CD1c-positive myeloid dendritic cell (primary cell): Measurements from ENCODE around the gene RMC1.
"Not testable (repeated sequence)": the region's sequence is repeated elsewhere in the genome, so short reads cannot be mapped to it uniquely, and the experiment has no call there.

Source experiments
- DNase-seq: peaks from one replicate; pipeline ENCODE4 v3.0.0-alpha.2; 2016; ENCODE audit errors: extremely low spot score

RMC1 gene

DNA sequence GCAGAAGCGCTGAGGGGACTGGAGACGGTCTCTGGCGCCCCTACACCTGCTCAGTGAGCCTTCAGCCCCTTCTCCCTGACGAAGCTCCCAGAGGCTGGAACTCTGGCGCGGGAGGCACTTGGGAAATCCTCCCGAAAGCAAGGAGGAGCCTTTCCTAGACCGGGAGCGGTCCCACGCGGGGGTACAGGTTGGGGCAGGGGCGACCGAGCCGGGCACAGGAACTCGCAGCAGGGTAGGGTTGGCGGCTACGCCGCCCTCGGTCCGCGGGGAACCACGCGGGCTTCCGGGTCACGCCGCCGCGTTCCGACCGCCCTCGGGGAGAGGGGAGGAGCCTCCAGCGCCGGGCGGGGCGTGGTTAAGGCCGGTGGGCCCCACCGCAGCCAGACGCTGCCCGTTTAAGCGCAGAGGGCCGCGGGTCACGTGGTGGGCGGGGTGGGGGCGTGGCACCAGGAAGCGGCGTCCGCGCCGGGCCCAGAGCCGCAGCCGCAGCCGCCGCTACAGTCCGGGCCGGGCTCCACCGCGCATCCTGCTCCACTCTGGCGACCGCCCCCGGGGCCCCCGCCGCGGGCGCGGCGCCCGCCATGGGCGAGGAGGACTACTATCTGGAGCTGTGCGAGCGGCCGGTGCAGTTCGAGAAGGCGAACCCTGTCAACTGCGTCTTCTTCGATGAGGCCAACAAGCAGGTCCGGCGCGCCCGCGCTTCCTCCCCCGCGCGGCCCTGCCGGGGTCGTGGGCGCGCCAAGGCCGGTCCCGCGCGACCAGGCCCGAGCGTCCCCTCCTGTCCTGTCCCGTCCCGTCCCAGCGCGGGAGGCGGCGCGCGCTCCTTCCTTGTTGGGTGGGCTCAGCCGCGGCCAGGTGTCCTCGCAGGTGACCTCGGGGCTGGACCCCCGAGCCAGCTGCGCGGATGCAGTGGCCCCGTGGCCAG lies at the start of gene RMC1:
TSS of gene RMC1 (plus strand) at position 474 of the 925 bp plus-strand sequence. CDS start at position 582, 108 bp downstream.
- peak; percentile 98 for DNase-seq

- DNase-seq, result no peak
These were observed 49.6 kb upstream of the RMC1 start for GRCh38 chr18:23453680-23454058.

DNA sequence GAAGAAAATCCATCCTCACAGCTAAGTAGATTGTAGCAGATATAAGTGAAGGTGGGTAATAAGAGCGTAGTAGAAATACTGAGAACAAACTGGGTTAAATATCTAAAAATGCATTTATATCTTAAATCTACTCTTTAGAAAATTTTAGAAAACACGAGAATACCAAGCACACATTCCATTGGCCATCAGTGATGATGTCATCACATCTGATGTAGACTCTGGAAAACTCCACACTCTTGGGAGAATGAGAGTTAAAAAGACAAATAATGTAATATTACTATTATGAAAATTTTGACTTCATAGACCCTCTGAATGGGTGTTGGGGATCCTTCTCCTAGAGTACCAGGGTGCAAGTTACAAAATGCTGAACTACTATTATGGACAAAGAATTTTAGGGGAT lies 46.5 kb upstream of the RMC1 start:
- no peak for DNase-seq

- DNase-seq, result no peak
These were observed 44.3 kb upstream of the RMC1 start for GRCh38 chr18:23458830-23459529.

DNA sequence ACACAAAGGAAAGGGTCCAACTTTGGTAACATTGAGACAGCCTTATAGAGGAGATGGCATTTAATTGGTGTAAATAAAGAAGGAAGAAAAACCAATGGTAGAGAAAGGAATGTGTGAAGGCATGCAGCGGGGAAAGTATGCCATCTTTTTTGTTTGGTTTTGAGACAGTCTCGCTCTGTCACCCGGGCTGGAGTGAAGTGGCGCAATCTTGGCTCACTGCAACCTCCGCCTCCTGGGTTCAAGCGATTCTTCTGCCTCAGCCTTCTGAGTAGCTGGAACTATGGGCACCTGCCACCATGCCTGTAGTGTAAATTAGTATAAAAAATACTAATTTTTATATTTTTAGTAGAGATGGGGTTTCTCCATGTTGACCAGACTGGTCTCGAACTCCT lies 43.8 kb upstream of the RMC1 start:
- DNase-seq, result no peak

DNA sequence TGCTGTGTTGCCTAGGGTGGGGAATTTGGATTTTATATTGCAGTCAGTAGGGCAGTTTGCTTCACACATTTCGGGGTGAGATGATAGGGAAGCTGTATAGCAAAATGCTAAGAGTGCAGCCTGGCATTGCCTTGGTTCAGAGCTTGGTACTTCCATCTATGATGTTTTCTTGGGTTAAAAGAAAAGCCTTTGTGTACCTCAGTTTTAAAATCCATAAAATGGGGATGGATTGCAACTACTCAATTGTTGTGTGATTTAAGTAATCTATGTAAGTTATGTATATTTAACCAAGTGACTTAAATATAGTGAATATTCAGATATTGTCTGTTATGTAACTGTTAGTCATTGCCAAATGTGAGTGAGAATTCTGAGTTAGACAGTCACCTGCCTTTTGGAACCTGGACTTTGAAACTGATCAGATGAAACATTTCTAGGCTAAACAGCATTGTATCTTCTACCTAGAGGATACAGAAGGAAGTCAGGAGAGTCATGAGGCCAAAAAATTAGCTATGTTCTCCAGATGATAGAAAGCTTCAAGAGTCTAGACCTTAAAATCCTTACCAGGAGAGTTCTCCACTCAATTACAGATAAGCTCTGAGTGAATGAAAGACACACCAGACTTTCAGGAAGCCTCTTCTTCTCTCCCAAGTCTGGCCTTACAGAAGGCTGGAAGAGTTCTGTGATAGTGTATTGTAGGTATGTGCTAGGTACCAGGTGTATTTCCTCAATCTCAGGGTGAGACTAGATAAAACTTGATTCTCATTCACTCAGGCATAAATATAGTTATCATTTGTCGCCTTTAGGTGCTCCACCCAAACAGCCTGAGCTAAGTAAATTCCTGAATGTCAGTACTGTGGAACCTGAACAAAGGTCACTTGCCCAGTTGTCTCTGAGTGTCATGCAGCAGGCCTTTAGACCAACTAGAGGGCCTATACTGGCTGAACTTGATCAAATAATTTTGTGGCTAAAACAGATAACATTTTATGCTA lies 42.7 kb upstream of the RMC1 start:
- no peak for DNase-seq

- no peak for DNase-seq
These were observed 40.4 kb upstream of the RMC1 start for GRCh38 chr18:23462876-23463275.

GRCh38 chr18:23468753-23469459 lies 34.4 kb upstream of the RMC1 start:
- no peak for DNase-seq

DNA sequence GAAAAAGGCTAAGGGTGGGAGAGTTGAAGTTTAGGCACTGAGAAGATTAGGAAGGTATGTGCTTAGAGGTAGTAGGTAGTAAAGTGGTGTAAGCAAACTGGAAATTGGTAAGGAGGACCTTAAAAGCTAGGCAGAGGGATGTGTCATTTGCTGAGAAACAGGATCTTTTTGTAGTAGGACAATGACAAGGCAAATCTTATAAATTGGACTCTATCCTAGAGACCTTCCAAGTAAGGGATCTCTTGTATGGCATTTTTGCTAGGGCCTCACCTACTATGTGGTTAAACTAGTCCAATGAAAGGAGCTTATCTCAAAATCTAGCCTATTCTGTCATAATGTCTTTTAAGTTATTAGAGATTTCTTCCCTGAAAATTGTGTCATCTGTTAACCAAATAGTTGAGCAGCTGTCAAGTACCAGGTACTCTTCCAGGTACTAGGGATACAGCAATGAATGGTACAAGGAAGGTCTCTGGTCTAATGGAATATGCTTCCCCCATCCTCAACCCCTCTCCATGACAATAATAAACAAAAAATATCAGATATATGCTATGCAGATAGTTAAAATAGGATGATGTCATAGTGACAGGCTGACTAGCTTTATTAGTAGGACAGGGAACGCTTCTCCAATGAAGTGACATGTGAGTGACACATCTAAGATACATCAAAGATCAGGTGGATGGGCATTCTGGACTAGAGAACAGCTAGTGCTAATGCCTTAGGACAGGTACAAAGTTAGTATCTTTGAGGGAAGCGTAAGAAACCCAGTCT lies 32.5 kb upstream of the RMC1 start:
- DNase-seq, result no peak

- DNase-seq, result no peak
These were observed 31.8 kb upstream of the RMC1 start for GRCh38 chr18:23471486-23471885.

GRCh38 chr18:23479829-23480505 lies 23.3 kb upstream of the RMC1 start:
- DNase-seq, result peak; percentile 59

DNA sequence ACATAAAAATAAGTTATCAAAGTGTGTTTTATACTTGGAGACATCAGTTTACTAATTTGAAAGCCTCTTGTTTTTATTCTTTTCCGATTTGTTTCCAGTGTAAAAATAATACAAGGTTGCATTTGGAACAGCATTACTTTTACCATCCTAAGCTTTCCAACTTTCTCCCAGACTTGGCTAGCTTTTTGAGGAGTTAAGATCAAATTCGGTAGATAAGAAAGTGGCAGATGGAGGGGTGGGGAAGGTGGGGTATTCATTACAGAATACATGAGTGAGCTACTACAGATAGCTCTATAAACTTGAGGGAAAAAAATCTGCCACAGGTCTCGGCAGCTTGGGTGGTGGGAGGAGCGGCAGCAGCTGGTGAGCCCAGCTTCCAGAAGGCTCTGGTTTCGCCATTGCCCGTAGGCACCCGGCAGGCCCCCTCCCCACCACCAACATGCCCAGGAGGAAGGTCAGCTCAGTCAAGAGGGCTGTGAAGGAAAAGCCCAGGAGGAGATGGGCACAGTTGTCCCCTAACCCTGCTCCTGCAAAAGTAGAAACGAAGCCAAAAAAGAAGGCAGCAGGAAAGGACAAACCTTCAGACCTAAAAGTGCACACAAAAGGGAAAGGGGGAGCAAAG lies 18.6 kb upstream of the RMC1 start:
- no peak for DNase-seq

GRCh38 chr18:23485386-23485785 lies 17.9 kb upstream of the RMC1 start:
- DNase-seq, result no peak

- peak; percentile 33 for DNase-seq
These were observed 15.4 kb upstream of the RMC1 start for GRCh38 chr18:23487738-23488570.

- not testable (repeated sequence) for DNase-seq
These were observed 13.7 kb upstream of the RMC1 start for GRCh38 chr18:23489586-23489985.

GRCh38 chr18:23493654-23494053 lies 9.7 kb upstream of the RMC1 start:
- DNase-seq, result no peak

GRCh38 chr18:23494992-23495391 lies 8.3 kb upstream of the RMC1 start:
- no peak for DNase-seq

GRCh38 chr18:23495723-23496440 lies 7.4 kb upstream of the RMC1 start:
- DNase-seq, result no peak
